HL-60 (cell line): ENCODE data around the gene NHEJ1.

ENCODE experiments used
- DNase-seq, 2 experiments: peaks; one replicate each; pipeline ENCODE4 v3.0.0-alpha.2; 2010 to 2020; ENCODE audit warnings: low read depth in 1 of 2, low spot score in 1 of 2
- H3K27ac ChIP-seq: fragments of 250-450 bp; sonication (Bioruptor Pico); replicated peaks from 2 replicates; pipeline ENCODE4 v1.5.1; 2020; ENCODE audit warnings: mild to moderate bottlenecking, moderate library complexity
- H3K27me3 ChIP-seq: fragments of 250-450 bp; sonication (Bioruptor Pico); 2 replicates; pipeline ENCODE4 v1.5.1; 2021; ENCODE audit warnings: mild to moderate bottlenecking, moderate library complexity; ENCODE audit not compliant: insufficient read depth, poor library complexity, severe bottlenecking
- H3K4me3 ChIP-seq: replicated peaks from 2 replicates; pipeline ENCODE4 v1.5.1; 2011; ENCODE audit warnings: mild to moderate bottlenecking, control low read depth, low read length; ENCODE audit not compliant: insufficient read depth
- GABPA ChIP-seq: IDR thresholded peaks from 2 replicates; pipeline ENCODE4 v1.6.1; 2012; ENCODE audit warnings: low read depth
- POLR2AphosphoS5 ChIP-seq: IDR thresholded peaks from 2 replicates; pipeline ENCODE4 v1.6.1; 2012; ENCODE audit warnings: low read depth
- SPI1 ChIP-seq: IDR thresholded peaks from 2 replicates; pipeline ENCODE4 v1.6.1; 2012; ENCODE audit warnings: low read depth, mild to moderate bottlenecking, borderline replicate concordance
- TF ChIP-seq, protein P1 (sequence below): IDR thresholded peaks from 2 replicates; pipeline ENCODE4 v1.6.1; 2012; ENCODE audit warnings: low read depth; ENCODE audit not compliant: insufficient replicate concordance
- TF ChIP-seq, protein P2 (sequence below): IDR thresholded peaks from one replicate; pipeline ENCODE4 v1.5.1; 2011; ENCODE audit warnings: low read length, control low read depth, inconsistent platforms; ENCODE audit not compliant: insufficient read depth

The NHEJ1 gene

DNA sequence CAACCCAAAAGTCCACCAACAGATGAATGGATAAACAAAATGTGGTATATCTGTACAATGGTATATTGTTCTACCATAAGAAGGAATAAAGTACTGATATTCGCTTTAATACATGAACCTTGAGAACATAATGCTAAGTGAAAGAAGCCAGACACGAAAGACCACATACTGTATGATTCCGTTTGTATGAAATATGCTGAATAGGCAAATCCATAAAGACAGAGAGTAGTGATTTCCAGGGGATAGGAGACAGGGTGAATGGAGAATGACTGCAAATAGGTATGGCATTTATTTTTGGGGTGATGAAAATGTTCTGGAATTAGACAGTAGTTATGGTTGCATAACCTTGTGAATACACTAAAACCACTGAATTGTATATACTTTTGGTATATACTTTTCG is 71.3 kb downstream of the NHEJ1 start:
- Histone ChIP-seq H3K27me3 (no peaks in the 10 kb centered on the region), H3K4me3 (no peak overlapping the region), H3K27ac (no peak overlapping the region)
- DNase-seq = no peak
- TF ChIP-seq GABPA = no peak
- TF ChIP-seq, protein P1, sequence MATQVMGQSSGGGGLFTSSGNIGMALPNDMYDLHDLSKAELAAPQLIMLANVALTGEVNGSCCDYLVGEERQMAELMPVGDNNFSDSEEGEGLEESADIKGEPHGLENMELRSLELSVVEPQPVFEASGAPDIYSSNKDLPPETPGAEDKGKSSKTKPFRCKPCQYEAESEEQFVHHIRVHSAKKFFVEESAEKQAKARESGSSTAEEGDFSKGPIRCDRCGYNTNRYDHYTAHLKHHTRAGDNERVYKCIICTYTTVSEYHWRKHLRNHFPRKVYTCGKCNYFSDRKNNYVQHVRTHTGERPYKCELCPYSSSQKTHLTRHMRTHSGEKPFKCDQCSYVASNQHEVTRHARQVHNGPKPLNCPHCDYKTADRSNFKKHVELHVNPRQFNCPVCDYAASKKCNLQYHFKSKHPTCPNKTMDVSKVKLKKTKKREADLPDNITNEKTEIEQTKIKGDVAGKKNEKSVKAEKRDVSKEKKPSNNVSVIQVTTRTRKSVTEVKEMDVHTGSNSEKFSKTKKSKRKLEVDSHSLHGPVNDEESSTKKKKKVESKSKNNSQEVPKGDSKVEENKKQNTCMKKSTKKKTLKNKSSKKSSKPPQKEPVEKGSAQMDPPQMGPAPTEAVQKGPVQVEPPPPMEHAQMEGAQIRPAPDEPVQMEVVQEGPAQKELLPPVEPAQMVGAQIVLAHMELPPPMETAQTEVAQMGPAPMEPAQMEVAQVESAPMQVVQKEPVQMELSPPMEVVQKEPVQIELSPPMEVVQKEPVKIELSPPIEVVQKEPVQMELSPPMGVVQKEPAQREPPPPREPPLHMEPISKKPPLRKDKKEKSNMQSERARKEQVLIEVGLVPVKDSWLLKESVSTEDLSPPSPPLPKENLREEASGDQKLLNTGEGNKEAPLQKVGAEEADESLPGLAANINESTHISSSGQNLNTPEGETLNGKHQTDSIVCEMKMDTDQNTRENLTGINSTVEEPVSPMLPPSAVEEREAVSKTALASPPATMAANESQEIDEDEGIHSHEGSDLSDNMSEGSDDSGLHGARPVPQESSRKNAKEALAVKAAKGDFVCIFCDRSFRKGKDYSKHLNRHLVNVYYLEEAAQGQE = no peak

DNA sequence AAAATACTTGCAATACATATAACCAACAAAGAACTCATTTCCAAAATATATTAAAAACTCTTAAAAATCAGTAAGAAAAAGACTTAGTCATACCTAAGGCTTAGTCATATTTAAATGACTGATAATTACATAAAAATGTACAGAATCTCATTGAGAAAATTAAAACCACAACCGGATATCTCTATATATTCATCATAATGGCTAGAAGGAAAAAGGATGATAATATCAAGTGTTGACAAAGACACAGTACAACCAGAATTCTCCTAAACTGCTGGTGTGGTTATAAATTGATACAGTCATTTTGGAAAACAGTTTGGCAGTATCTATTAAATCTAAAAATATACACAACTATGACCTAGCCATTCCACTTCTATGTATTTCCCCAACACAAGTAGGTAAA is 72.8 kb downstream of the NHEJ1 start:
- H3K27ac ChIP-seq = no peak overlapping the region
- DNase-seq = no peak
- no peak overlapping the region for H3K4me3 ChIP-seq
- no peak for TF ChIP-seq SPI1
- TF ChIP-seq, protein P2, sequence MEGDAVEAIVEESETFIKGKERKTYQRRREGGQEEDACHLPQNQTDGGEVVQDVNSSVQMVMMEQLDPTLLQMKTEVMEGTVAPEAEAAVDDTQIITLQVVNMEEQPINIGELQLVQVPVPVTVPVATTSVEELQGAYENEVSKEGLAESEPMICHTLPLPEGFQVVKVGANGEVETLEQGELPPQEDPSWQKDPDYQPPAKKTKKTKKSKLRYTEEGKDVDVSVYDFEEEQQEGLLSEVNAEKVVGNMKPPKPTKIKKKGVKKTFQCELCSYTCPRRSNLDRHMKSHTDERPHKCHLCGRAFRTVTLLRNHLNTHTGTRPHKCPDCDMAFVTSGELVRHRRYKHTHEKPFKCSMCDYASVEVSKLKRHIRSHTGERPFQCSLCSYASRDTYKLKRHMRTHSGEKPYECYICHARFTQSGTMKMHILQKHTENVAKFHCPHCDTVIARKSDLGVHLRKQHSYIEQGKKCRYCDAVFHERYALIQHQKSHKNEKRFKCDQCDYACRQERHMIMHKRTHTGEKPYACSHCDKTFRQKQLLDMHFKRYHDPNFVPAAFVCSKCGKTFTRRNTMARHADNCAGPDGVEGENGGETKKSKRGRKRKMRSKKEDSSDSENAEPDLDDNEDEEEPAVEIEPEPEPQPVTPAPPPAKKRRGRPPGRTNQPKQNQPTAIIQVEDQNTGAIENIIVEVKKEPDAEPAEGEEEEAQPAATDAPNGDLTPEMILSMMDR = no peak
- no peak for TF ChIP-seq GABPA
- TF ChIP-seq POLR2AphosphoS5 = no peak
- TF ChIP-seq, protein P1 = no peak
- H3K27me3 ChIP-seq = no peaks in the 10 kb centered on the region

DNA sequence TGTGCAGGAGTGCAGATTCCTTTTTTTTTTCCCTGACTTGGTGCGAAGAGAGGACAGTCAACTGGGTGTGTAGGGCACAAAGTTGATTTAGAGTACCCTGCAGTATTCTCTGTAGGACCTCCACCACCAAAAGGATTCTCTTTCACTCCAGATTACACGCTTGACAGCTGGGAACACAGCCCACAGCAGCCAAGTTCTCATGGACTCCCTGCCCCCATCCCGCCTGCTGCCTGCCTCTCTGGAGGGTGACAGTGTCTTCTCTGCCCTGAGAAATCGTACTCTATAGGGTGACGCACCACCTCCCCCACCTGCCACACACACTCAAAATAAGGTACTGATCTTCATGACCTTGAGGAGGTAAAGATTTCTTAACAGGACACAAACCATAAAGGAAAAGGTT is 73.3 kb downstream of the NHEJ1 start:
- no peak overlapping the region for H3K4me3 ChIP-seq
- H3K27me3 ChIP-seq = no peaks in the 10 kb centered on the region
- no peak for DNase-seq
- no peak overlapping the region for H3K27ac ChIP-seq
- TF ChIP-seq, protein P2 = no peak
- TF ChIP-seq SPI1 = no peak
- TF ChIP-seq, protein P1 = no peak
- no peak for TF ChIP-seq GABPA

DNA sequence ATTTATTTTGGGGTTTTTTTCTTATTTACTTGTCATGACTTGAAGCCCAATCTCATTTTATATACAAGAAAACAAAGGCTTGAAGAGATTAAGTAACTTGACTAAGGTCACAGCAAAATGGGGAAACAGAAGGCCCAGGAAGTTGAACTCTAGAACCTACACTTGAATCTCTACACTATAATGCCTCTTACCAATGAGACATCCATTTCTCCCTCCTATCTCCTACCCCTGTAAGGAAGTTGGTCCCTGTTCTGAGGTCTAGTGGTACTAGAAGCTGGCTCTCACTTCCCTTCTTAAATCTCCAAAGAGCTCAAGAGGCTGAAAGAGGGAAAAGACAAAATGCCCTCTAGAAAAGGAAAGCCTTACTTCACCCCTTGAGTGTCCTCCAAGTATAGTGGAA is 74.4 kb downstream of the NHEJ1 start:
- DNase-seq = peak in 1 of 2 experiments; percentile 56
- peak overlapping the region; percentile 34 for H3K27ac ChIP-seq

More for the DNA sequence above, 74.4 kb downstream of the NHEJ1 start:
- Histone ChIP-seq H3K4me3 (no peak overlapping the region), H3K27me3 (no peaks in the 10 kb centered on the region)
- peak; percentile 47; the same call in 1 of the 2 replicates for TF ChIP-seq SPI1
- TF ChIP-seq, protein P1 = no peak
